NCI-H2029 (cell line): Measurements from ENCODE around the gene IGSF22.

Source experiments
- DNase-seq: peaks from one replicate; lab custom pipeline; 2025; lab: John Stamatoyannopoulos, UW

The IGSF22 gene

GRCh38 chr11:18713646-18714442 is 12.1 kb downstream of the IGSF22 start:
- DNase-seq: no peak

DNA sequence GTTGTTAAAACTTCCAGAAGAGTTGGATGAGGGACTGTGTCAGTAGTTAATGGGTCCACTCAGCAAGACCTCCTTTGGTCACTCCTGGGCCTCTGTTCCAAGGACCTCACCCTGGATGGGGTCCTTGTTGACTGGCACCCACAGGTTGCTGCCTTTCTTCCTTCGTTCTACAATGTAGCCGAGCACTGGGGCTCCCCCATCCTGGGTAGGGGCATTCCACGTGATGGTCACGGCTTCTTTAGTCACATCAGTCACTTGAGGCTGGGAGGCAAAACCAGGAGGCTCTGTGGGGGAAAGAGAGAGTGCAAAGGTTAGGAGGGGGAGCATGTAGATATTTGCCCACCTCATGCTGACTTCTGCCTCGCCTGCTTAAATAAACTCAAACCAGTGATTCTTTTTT is 15.4 kb downstream of the IGSF22 start:
- no peak for DNase-seq

GRCh38 chr11:18709414-18709813 is 16.6 kb downstream of the IGSF22 start:
- no peak for DNase-seq

DNA sequence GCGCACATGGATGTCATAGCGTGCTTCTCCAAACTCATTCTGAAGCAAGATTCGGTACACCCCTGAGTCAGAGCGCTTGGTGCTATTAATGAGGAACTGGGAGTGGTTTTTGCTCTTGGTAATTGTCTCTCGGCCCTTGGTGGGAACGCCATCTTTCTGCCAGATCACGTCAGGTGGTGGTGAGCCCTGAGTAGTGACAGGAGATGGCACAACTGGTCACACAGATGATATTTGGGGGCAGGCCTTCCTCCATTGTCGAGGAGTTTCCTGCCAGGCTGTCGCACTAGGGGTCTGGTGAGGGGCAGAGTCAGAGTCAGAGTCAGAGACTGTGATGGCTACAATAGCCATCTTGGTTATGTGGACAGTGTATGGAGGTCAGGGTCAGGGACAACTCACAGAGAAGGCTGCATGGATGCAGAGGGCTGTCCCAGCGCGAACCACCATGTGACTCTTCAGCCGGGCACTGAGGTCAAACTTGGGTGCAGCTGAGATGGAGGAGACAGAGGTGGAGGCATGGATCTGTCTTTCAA is 18.1 kb downstream of the IGSF22 start:
- no peak for DNase-seq

GRCh38 chr11:18706330-18707243 is 19.4 kb downstream of the IGSF22 start:
- DNase-seq: peak; percentile 80

GRCh38 chr11:18705651-18706281 is 20.2 kb downstream of the IGSF22 start:
- DNase-seq: no peak

DNA sequence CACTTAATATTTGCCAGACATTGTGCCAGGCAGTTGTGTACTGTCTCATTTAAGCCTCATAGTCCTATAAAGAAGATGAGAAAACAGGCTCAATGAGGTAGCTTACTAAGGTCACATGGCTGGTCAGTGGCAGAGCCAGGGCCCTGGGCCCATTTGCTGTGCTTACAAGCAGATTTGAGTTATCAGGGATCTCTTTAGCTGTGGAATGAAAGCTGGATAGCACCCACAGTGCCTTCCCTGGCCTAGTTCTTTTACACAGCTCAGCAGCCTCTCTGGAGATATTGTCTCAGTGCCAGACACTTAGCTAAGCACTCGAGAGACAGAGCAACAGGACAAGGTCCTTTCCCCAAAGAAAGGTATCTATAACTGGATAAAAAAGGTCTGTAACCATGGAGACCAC is 21.3 kb downstream of the IGSF22 start:
- DNase-seq: peak; percentile 70

GRCh38 chr11:18704045-18704645 is 21.8 kb downstream of the IGSF22 start:
- no peak for DNase-seq

- no peak for DNase-seq
Measured at GRCh38 chr11:18703001-18703763, 22.8 kb downstream of the IGSF22 start.

DNA sequence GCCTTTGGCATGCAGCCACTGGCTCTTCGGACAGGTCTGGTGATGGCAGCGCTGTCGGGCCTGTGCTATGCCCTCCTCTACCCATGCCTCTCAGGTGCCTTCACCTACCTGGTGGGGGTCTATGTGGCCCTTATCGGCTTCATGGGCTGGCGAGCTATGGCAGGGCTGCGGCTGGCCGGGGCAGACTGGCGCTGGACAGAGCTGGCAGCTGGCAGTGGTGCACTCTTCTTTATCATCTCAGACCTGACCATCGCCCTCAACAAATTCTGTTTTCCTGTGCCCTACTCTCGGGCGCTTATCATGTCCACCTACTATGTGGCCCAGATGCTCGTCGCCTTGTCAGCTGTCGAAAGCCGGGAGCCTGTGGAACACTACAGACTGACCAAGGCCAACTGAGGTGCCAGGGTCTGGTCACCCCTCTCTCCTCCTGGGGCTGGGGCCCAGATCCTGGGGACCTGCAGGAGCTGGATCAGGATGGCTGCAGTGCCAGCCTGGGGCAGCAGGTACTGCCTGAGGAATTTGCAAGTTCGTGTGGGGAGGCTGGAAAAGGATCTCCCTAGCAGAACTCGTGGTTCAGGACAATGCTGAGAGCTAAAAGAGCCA is 24.3 kb downstream of the IGSF22 start:
- no peak for DNase-seq

DNA sequence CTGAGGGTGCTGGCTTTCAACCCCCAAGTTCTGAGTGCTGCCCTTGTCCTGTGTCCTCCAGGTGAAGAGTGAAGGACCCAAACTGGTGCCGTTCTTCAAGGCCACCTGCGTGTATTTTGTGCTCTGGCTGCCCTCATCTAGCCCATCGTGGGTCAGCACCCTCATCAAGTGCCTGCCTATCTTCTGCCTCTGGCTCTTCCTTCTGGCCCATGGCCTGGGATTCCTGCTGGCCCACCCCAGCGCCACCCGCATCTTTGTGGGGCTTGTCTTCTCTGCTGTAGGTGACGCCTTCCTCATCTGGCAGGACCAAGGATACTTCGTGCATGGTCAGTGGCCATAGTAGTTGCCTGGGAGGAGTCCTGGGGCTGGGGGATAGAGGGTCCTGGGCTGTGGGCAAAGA is 25.1 kb downstream of the IGSF22 start:
- no peak for DNase-seq

DNA sequence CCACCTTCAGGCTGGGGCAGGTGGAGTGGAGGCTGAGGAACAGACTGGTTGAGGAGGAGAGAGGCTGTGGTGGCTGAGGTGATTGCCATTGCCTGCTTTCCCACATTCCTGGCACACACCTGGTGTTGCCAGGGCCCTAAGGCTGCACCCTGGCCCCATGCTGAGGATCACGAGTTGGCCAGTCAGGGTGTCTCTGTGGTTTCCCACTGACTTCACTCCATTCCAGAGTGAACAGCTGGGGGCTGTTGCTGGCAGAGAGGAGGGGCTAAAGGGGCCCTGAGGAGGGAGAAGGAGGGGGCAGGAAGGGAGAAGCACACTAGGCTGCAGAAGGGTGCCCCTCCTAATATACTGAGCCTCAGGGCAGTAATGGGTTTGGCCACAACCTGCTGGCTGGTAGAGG is 25.6 kb downstream of the IGSF22 start:
- no peak for DNase-seq

DNA sequence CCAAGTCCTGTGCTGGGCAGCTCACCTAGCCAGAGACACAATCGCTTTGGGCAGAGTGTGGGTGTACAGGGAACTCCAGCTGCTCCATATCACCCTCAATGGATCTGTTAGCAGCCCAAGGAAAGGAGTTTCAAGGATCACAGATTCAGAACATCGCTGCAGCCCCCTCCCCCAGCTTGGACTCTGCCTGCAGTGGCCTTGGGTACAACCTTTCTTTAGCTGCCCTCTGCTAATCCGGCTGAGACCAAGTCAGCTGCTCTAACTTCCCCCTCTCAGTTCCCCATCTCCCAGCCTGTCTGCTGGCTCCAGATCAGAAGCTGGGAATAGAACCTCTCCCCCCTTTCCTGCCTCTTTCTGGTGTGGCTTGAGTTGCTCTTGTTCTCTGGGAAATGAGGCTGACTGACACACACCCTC is 26.1 kb downstream of the IGSF22 start:
- DNase-seq: no peak

DNA sequence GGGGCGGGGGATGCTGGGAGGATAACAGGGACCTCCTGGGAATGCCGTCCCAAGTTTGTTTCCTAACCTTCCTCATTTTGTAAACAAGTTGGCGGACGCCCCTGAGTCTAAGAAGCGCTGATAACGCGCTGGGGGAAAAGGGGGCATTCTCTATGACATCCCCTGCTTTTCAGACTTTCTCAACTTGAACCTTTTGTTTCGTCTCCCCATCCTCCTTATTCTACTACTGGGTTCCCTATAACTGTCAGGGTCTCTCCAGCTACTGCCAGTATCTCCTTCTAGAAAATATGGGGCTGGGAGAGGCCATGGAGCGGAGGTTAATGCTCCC is 26.8 kb downstream of the IGSF22 start:
- no peak for DNase-seq

DNA sequence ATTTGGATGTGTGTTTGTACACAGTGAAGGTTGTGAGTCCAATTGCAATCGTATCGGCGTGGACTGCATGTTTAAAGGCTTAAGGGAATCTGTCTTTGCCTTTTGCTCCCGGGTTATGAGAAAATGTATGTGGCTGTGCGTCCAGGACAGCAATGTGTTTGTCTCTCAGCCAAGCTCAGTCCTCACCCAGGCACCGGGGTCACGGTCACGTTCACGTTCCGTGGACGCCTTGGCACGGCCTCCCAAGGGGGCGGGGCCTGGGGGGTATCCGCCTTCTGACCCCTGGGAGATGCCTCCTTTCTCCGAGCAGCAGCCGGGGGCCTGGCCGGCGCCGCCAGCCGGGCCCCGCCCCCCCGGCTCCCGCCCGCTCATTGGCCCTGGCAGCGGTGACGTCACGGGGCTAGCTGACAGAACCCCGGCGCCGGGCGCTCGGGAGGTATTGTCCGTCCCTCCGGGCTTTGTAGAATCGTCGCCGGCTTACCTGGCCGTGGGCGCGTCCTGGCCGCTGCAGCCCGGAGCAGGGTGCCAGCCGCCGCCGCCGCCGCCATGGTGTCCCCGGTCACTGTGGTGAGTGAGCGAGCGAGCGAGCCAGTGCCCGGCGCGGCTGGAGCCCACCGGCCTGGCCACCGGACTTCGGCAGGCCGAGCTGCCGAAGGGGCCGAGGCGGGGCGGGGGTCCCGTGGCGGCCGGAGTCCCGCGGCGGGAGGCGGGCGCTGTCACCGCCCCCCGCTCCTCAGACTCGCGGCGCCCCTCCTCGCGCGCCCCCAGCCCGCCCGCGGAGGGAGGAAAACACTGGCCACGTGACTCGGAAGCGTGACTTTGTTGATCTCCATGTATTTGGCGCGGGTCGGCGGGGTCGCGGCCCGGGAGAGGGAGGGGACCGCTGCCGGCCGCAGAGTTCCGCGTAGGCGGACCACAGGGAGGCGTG is 27.4 kb downstream of the IGSF22 start, which contains the start of gene TMEM86A:
Gene TMEM86A (plus strand): TSS at position 439 of the 928 bp plus-strand sequence. CDS start 108 bp downstream, at position 547.
- DNase-seq: peak; percentile 86

DNA sequence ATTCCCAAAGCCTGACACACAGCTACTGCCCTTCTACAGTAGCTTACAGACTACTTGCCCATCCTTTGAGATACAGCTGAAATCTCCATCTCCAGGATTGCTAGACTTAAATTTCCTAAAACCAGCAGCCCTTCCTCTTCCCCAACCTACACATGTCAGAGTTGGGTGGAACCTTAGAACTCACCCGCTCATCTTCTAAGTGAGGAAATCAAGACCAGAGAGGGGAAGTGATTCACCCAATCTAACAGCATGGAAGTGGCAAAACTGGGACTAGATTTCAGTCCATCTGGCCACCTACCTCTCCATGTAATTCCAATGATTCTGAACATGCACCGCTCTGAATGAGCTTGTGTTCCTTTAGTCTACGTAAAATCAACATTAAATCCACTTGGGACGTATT is 28.4 kb downstream of the IGSF22 start:
- DNase-seq: no peak

DNA sequence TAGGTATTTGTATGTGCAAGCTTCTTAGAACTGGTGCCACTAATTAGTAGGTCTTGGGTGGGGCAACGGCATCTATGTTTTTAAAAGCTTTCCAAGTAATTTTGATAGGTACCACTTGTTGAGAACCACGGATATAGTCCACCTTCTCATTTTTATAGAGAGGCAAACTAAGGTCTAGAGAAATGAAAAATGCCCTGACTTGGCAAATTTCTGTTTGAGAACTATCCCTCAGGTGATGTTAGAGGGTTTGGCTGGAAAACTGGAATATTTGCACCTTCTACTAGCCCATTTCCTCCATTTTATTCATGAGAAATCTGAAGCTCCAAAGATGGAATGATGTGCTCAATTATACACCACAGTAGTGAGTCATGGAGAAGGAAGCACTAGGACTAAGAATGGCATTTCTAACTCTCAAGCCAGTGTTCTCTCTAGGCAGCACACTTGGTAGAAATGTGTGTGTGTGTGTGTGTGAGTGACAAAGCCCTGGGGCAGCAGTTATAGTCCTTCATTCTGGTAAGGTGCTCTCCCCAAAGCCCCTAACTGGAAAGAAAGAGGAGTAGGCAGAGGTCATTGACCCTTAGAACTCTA is 29.3 kb downstream of the IGSF22 start:
- DNase-seq: no peak

DNA sequence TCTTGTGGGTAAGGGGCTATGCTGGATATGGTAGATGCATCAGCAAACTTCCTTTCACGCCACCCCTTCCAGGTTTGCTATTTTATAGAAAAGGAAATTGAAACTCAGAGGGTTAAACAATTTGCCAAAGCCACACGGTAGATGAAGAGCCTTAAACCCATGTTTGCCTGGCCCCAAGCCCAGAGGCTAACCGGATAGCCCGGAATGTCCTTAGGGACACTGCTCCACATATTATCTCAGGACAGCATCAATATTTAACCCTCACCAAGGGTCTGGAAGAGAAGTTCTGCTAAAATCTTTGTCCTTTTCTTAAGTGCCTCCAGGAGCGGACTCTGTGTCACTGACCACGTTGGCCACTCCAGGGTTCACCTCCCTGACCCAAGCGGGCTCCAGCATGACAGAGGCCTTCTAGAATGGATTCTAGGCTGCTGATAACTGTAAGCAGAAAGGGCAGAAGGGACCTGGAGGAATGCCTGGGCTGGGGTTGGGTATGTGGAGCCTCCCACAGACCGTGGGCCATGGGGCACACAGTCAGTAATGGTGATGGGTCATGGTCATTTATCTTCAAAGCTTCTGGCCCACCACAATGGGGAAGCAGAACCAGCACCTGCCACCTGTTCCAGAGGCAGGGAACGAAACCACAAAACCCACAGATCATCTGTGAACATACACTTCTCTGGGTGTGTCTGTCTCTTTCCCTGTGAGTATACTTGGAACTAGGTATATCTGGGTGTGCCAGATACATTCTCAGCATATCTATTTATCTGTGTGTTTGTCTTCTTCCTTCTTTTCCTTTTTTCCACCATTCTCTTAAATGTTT is 32.8 kb downstream of the IGSF22 start:
- peak; percentile 55 for DNase-seq
